Fibroblast of lung (primary cell): ENCODE measurements around the gene ALKBH6.

Source experiments
- CTCF ChIP-seq, 2 donors: IDR thresholded peaks in 1 of 2; conservative IDR thresholded peaks in 1 of 2; 1 replicate in 1 of 2; 2 replicates in 1 of 2; pipeline ENCODE4 v1.5.1; 2011 to 2012; ENCODE audit warnings: low read length in 2 of 2, control low read depth in 1 of 2, inconsistent platforms in 1 of 2, low read depth in 1 of 2, mild to moderate bottlenecking in 1 of 2
- EZH2 ChIP-seq: IDR thresholded peaks from 2 replicates; pipeline ENCODE4 v1.5.1; 2012; ENCODE audit warnings: low read length, control low read depth, mild to moderate bottlenecking; ENCODE audit errors: missing control alignments

GRCh38 chr19:36051236-36051635 is 37.2 kb upstream of the ALKBH6 start:
- TF ChIP-seq CTCF (conservative IDR thresholded peaks at IDR 0.05 in 1 of 2, IDR thresholded peaks at IDR 0.05 in 1 of 2; ENCODE audit: low read depth in 1 of 2, low read length in 2 of 2) (peak in 1 of 2 donors; percentile 6), EZH2 (no peak)
